T-helper 17 cell (primary cell): Measurements from ENCODE around the gene DGKB. TPM values are rescaled to one million over a fixed set of nuclear protein-coding genes. Genes with fewer than 3 reads are reported as not detected.
"Not testable (repeated sequence)": the region's sequence is repeated elsewhere in the genome, so short reads cannot be mapped to it uniquely, and the experiment has no call there.

Source experiments
- ATAC-seq: fragments of 150-1000 bp; cut with Tn5 transposase; 2 replicates; pipeline ENCODE4 v1.10.0; 2021; ENCODE audit warnings: mild to moderate bottlenecking, moderate library complexity
- DNase-seq, 3 donors: peaks; one replicate each; pipeline versions ENCODE4 v3.0.0 to v3.0.0-alpha.2; 2020 to 2021
- H3K9me3 ChIP-seq: one replicate; pipeline ENCODE4 v1.7.0; 2013; ENCODE audit warnings: low read length, mild to moderate bottlenecking; ENCODE audit not compliant: control insufficient read depth, poor library complexity, severe bottlenecking
- H3K27ac Mint-ChIP-seq: one replicate; pipeline ENCODE4 v1.8.0; 2022; ENCODE audit warnings: mild to moderate bottlenecking, moderate library complexity, mixed read lengths
- H3K27me3 Mint-ChIP-seq: one replicate; pipeline ENCODE4 v1.8.0; 2022; ENCODE audit warnings: mixed read lengths
- H3K36me3 Mint-ChIP-seq: one replicate; pipeline ENCODE4 v1.8.0; 2022; ENCODE audit warnings: low read depth, mixed read lengths
- H3K4me1 Mint-ChIP-seq: one replicate; pipeline ENCODE4 v1.8.0; 2022; ENCODE audit warnings: mild to moderate bottlenecking, mixed read lengths
- H3K4me3 Mint-ChIP-seq: one replicate; pipeline ENCODE4 v1.8.0; 2022; ENCODE audit warnings: mild to moderate bottlenecking, moderate library complexity, mixed read lengths
- total RNA-seq, 4 donors: library from RNA in 2 of 4; stranded (reverse) in 2 of 4; gene quantifications; one replicate each; pipeline ENCODE4 v1.2.3 and lab custom pipeline; 2022 to 2026

Gene DGKB
- total RNA-seq, 2 donors from 2014 or later: not detected

- Mint-ChIP-seq H3K4me3 (no peak overlapping the region), H3K36me3 (no peaks in the 10 kb centered on the region), H3K27ac (no peak overlapping the region), H3K27me3 (no peaks in the 10 kb centered on the region), H3K4me1 (peaks cover 4% of the 10 kb centered on the region)
- no peaks in the 10 kb centered on the region for H3K9me3 ChIP-seq
- no peak for ATAC-seq
- no peak for DNase-seq
These were observed 392.3 kb downstream of the DGKB start for GRCh38 chr7:14510268-14510667.

GRCh38 chr7:14507617-14508016, 394.9 kb downstream of the DGKB start:
- Mint-ChIP-seq H3K36me3 (no peaks in the 10 kb centered on the region), H3K4me3 (no peak overlapping the region)
- DNase-seq: no peak

GRCh38 chr7:14505906-14506305, 396.6 kb downstream of the DGKB start:
- Mint-ChIP-seq H3K36me3 (no peaks in the 10 kb centered on the region), H3K27me3 (no peaks in the 10 kb centered on the region), H3K4me3 (no peak overlapping the region), H3K4me1 (no peaks in the 10 kb centered on the region), H3K27ac (no peak overlapping the region)
- H3K9me3 ChIP-seq: no peaks in the 10 kb centered on the region
- no peak for DNase-seq
- ATAC-seq: no peak

More at GRCh38 chr7:14507617-14508016, 394.9 kb downstream of the DGKB start:
- H3K9me3 ChIP-seq: no peaks in the 10 kb centered on the region
- H3K4me1 Mint-ChIP-seq: peaks cover 3% of the 10 kb centered on the region
- no peaks in the 10 kb centered on the region for H3K27me3 Mint-ChIP-seq
- no peak for ATAC-seq
- no peak overlapping the region for H3K27ac Mint-ChIP-seq

- no peaks in the 10 kb centered on the region for H3K9me3 ChIP-seq
- no peaks in the 10 kb centered on the region for H3K27me3 Mint-ChIP-seq
- H3K4me1 Mint-ChIP-seq: no peaks in the 10 kb centered on the region
- no peak overlapping the region for H3K4me3 Mint-ChIP-seq
- H3K36me3 Mint-ChIP-seq: no peaks in the 10 kb centered on the region
- no peak for DNase-seq
- ATAC-seq: no peak
- H3K27ac Mint-ChIP-seq: no peak overlapping the region
These were observed 398.4 kb downstream of the DGKB start for GRCh38 chr7:14504134-14504533.

- DNase-seq (no peak), ATAC-seq (no peak)
- Mint-ChIP-seq H3K27me3 (no peaks in the 10 kb centered on the region), H3K4me1 (no peaks in the 10 kb centered on the region), H3K36me3 (no peaks in the 10 kb centered on the region), H3K27ac (no peak overlapping the region), H3K4me3 (no peak overlapping the region)
- H3K9me3 ChIP-seq: no peaks in the 10 kb centered on the region
These were observed 398.9 kb downstream of the DGKB start for GRCh38 chr7:14503623-14504022.

- Mint-ChIP-seq H3K4me1 (no peaks in the 10 kb centered on the region), H3K36me3 (no peaks in the 10 kb centered on the region), H3K27ac (no peak overlapping the region), H3K4me3 (no peak overlapping the region), H3K27me3 (no peaks in the 10 kb centered on the region)
- no peaks in the 10 kb centered on the region for H3K9me3 ChIP-seq
- ATAC-seq (no peak), DNase-seq (no peak)
These were observed 401.1 kb downstream of the DGKB start for GRCh38 chr7:14501436-14501835.

- no peak overlapping the region for H3K27ac Mint-ChIP-seq
- no peak overlapping the region for H3K4me3 Mint-ChIP-seq
- DNase-seq: no peak
- no peaks in the 10 kb centered on the region for H3K27me3 Mint-ChIP-seq
- no peaks in the 10 kb centered on the region for H3K36me3 Mint-ChIP-seq
- H3K9me3 ChIP-seq: no peaks in the 10 kb centered on the region
- H3K4me1 Mint-ChIP-seq: no peaks in the 10 kb centered on the region
- ATAC-seq: no peak
These were observed 405.2 kb downstream of the DGKB start for GRCh38 chr7:14497390-14497789.

GRCh38 chr7:14495633-14496032, 406.9 kb downstream of the DGKB start:
- Mint-ChIP-seq H3K4me3 (no peak overlapping the region), H3K4me1 (no peaks in the 10 kb centered on the region), H3K27me3 (no peaks in the 10 kb centered on the region), H3K27ac (no peak overlapping the region), H3K36me3 (no peaks in the 10 kb centered on the region)
- no peak for DNase-seq
- no peaks in the 10 kb centered on the region for H3K9me3 ChIP-seq
- ATAC-seq: no peak

- H3K27me3 Mint-ChIP-seq: no peaks in the 10 kb centered on the region
- H3K27ac Mint-ChIP-seq: no peak overlapping the region
- ATAC-seq (no peak), DNase-seq (no peak)
- H3K36me3 Mint-ChIP-seq: no peaks in the 10 kb centered on the region
- H3K9me3 ChIP-seq: no peaks in the 10 kb centered on the region
- no peak overlapping the region for H3K4me3 Mint-ChIP-seq
- no peaks in the 10 kb centered on the region for H3K4me1 Mint-ChIP-seq
These were observed 414.7 kb downstream of the DGKB start for GRCh38 chr7:14487701-14488395.

GRCh38 chr7:14483663-14484062, 418.9 kb downstream of the DGKB start:
- Mint-ChIP-seq H3K4me1 (no peaks in the 10 kb centered on the region), H3K4me3 (no peak overlapping the region), H3K36me3 (no peaks in the 10 kb centered on the region), H3K27ac (no peak overlapping the region), H3K27me3 (no peaks in the 10 kb centered on the region)
- H3K9me3 ChIP-seq: no peaks in the 10 kb centered on the region
- DNase-seq (no peak), ATAC-seq (no peak)

GRCh38 chr7:14480281-14480680, 422.3 kb downstream of the DGKB start:
- Mint-ChIP-seq H3K27ac (no peak overlapping the region), H3K4me1 (no peaks in the 10 kb centered on the region), H3K4me3 (no peak overlapping the region), H3K36me3 (no peaks in the 10 kb centered on the region), H3K27me3 (no peaks in the 10 kb centered on the region)
- no peak for ATAC-seq
- no peaks in the 10 kb centered on the region for H3K9me3 ChIP-seq
- DNase-seq: no peak

- ATAC-seq: no peak
- no peaks in the 10 kb centered on the region for H3K4me1 Mint-ChIP-seq
- H3K9me3 ChIP-seq: no peaks in the 10 kb centered on the region
These were observed 423.6 kb downstream of the DGKB start for GRCh38 chr7:14478834-14479510.

GRCh38 chr7:14461716-14462115, 440.8 kb downstream of the DGKB start:
- H3K27me3 Mint-ChIP-seq: peaks cover 19% of the 10 kb centered on the region
- not testable (repeated sequence) for H3K9me3 ChIP-seq, H3K27ac Mint-ChIP-seq, H3K4me1 Mint-ChIP-seq, ATAC-seq, DNase-seq, H3K4me3 Mint-ChIP-seq, H3K36me3 Mint-ChIP-seq

More at GRCh38 chr7:14478834-14479510, 423.6 kb downstream of the DGKB start:
- H3K4me3 Mint-ChIP-seq: no peak overlapping the region
- DNase-seq: no peak
- no peaks in the 10 kb centered on the region for H3K27me3 Mint-ChIP-seq
- no peak overlapping the region for H3K27ac Mint-ChIP-seq
- no peaks in the 10 kb centered on the region for H3K36me3 Mint-ChIP-seq

GRCh38 chr7:14458846-14459245, 443.7 kb downstream of the DGKB start:
- not testable (repeated sequence) for DNase-seq, H3K27me3 Mint-ChIP-seq

More at GRCh38 chr7:14458846-14459245, 443.7 kb downstream of the DGKB start:
- H3K4me1 Mint-ChIP-seq, H3K9me3 ChIP-seq, H3K36me3 Mint-ChIP-seq, ATAC-seq, H3K4me3 Mint-ChIP-seq, H3K27ac Mint-ChIP-seq: not testable (repeated sequence)
